Epithelial cell of prostate (primary cell): ENCODE measurements around the gene SORL1-AS1.
"Not testable (repeated sequence)": the region's sequence is repeated elsewhere in the genome, so short reads cannot be mapped to it uniquely, and the experiment has no call there.

Experiments
- DNase-seq: peaks from one replicate; pipeline ENCODE4 v3.0.0-alpha.2; 2011; ENCODE audit warnings: low read depth, low spot score
- H3K27ac ChIP-seq: fragments of 450-650 bp; 2 replicates; pipeline ENCODE4 v1.5.1; 2017; ENCODE audit warnings: mild to moderate bottlenecking

Gene SORL1-AS1

DNA sequence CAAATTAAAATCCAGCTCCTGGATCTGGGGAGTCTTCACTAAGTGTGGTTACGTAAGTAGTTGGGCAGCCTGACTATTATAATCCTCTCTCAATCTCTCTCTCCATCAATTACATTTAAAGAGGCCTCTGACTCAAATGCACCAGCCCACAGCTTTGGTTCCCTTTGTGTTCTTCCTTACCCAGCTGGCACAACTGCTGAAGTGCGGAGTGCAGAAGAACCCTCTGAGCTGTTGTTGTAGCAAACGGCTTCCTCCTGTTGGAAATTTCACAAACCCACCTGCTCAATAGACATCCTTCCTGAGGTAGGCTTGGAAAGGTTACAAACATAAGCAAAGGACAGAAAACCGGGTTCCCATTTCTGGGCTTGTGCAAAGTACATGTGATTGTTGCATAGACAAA, 17.6 kb downstream of the SORL1-AS1 start:
- DNase-seq: no peak
- H3K27ac ChIP-seq: no peak overlapping the region

GRCh38 chr11:121431820-121432526, 20.8 kb downstream of the SORL1-AS1 start:
- H3K27ac ChIP-seq: no peak overlapping the region
- no peak for DNase-seq

DNA sequence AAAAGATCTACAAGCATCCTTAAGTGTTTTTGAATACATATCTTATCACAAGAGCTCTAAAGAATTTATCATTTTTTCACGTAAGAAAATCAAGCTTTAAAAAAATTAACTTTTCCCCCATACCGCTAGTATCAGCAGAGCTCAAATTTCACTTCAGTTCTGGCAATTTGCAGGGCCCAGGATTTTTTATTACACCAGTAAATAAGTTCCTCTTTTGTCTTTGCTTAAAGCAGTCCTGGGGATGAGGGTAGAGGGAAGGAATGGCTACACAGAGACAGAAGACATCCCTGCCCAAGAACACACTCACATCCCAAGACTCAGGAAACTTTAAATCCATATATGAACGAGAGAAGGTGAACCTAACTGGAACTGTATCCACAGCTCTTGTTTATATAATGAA, 23.2 kb downstream of the SORL1-AS1 start:
- no peak overlapping the region for H3K27ac ChIP-seq
- no peak for DNase-seq

- DNase-seq: no peak
- no peak overlapping the region for H3K27ac ChIP-seq
Measured at GRCh38 chr11:121427400-121427744, 25.4 kb downstream of the SORL1-AS1 start.

- no peak overlapping the region for H3K27ac ChIP-seq
- DNase-seq: no peak
Measured at GRCh38 chr11:121426476-121427399, 26.0 kb downstream of the SORL1-AS1 start.

GRCh38 chr11:121425828-121426227, 26.9 kb downstream of the SORL1-AS1 start:
- H3K27ac ChIP-seq: no peak overlapping the region
- DNase-seq: no peak

- H3K27ac ChIP-seq: no peak overlapping the region
- no peak for DNase-seq
Measured at GRCh38 chr11:121422675-121423074, 30.1 kb downstream of the SORL1-AS1 start.

DNA sequence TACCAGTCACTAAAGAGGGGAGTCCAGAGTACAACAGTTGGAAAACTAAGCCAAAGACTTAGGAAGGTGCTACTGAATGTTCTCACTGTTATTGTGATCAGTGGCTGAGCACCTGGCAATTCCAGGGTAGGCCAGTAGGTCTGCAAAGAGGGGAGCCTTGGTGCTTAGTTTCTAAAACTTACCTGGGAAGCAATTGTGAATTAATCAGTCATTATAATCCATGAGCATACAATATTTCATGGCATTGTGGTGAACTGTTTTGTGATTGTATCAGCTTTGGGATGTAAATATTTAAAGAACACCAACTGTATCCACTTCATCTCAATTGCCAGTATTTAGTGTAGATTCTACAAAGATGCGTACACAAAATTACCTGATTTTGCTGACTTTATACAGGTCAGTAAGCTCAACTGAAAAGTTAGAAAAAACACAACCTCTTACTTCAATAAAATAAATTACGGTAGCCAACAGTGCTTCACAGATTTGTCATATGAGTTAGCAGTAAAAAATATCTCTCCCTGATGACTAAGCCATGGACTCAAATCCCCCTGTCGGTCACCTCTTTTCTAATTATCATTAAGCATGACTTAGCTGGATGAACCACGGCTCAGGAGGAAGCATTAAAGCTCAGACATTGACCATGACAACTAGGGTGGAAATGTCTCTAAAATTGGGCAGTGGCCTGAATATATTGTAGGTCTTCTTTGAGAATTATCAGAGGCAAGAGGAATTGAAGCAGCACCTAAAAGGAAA, 31.4 kb downstream of the SORL1-AS1 start:
- DNase-seq: no peak
- H3K27ac ChIP-seq: no peak overlapping the region

GRCh38 chr11:121420398-121420797, 32.4 kb downstream of the SORL1-AS1 start:
- DNase-seq: no peak
- no peak overlapping the region for H3K27ac ChIP-seq

- no peak for DNase-seq
- no peak overlapping the region for H3K27ac ChIP-seq
Measured at GRCh38 chr11:121419836-121420235, 32.9 kb downstream of the SORL1-AS1 start.

- H3K27ac ChIP-seq: no peak overlapping the region
- DNase-seq: no peak
Measured at GRCh38 chr11:121418625-121419114, 34.1 kb downstream of the SORL1-AS1 start.

- no peak overlapping the region for H3K27ac ChIP-seq
- DNase-seq: no peak
Measured at GRCh38 chr11:121417607-121418006, 35.2 kb downstream of the SORL1-AS1 start.

DNA sequence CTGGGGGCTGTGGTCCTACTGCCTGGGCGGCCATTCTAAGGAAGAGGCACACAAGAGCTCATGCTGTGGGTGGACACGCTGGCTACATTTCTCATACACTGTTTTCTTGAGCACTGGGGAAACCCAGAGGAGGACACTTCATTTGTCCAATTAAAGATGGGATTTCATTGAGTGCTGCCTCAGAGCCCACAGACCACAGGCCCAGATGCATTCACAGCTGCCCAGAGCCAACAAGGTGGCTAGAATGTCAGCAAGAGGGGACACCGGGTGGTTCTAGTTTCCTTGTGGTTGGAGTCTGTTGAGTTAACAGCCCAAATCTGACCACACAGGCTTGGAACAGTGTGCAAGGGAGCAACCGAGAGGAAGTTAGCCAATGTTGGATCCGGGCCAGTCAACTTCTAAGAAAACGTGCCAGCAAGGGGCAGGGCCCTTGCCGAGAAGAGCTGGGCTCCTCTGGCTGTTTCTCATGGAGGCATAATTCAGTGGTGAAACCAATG, 35.7 kb downstream of the SORL1-AS1 start:
- peak; percentile 39 for DNase-seq
- H3K27ac ChIP-seq: no peak overlapping the region

GRCh38 chr11:121415856-121416255, 36.9 kb downstream of the SORL1-AS1 start:
- peak; percentile 26 for DNase-seq
- H3K27ac ChIP-seq: no peak overlapping the region

GRCh38 chr11:121414141-121414913, 38.4 kb downstream of the SORL1-AS1 start:
- no peak for DNase-seq

DNA sequence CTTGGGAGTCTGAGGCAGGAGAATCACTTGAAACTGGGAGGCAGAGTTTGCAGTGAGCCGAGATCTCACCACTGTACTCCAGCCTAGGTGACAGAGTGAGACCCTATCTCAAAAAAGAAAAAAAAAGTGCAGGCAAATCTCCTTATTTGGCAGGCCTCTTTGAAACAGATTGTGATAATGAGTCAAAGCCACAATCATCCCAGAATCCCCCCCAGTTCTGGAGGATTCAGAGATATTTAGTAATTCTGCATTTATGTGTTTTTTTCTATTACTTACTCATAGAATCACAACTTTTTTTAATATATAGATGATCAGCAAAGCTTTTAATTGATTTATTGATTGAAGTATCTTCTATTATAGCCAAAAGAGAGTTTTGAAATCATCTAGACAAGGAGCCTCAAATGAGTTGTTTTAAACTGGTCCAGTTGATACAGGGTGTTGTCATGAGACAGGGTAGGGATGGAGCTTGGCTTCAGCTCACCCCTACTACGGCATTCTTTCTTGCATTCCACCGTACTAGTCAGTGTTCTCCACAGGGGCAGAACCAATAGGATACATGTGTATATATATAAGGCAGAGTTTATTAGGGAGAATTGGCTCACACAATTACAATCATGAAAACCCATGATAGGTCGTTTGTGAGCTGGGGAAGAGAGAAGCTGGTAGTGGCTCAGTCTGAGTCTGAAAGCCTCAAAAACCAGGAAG, 39.9 kb downstream of the SORL1-AS1 start:
- no peak for DNase-seq
- no peak overlapping the region for H3K27ac ChIP-seq

More at GRCh38 chr11:121414141-121414913, 38.4 kb downstream of the SORL1-AS1 start:
- H3K27ac ChIP-seq: no peak overlapping the region

- no peak for DNase-seq
- H3K27ac ChIP-seq: no peak overlapping the region
Measured at GRCh38 chr11:121412000-121412587, 40.7 kb downstream of the SORL1-AS1 start.

- not testable (repeated sequence) for H3K27ac ChIP-seq, DNase-seq
Measured at GRCh38 chr11:121411330-121411729, 41.4 kb downstream of the SORL1-AS1 start.

GRCh38 chr11:121410041-121410440, 42.7 kb downstream of the SORL1-AS1 start:
- H3K27ac ChIP-seq, DNase-seq: not testable (repeated sequence)
